Activated CD4-positive, alpha-beta T cell treated with anti-CD3 and anti-CD28 coated beads, Interleukin-2, amount 50 U/mL, for 24 hours (primary cell): ENCODE results near the gene PDE4D.
"Not testable (repeated sequence)": the region's sequence is repeated elsewhere in the genome, so short reads cannot be mapped to it uniquely, and the experiment has no call there.

Experiments
- DNase-seq, 2 donors: peaks; one replicate each; pipeline ENCODE4 v3.0.0-alpha.2; 2020; ENCODE audit warnings: low read depth in 1 of 2, low spot score in 1 of 2

The PDE4D gene

GRCh38 chr5:59618644-59619043, 274.9 kb downstream of the PDE4D start:
- no peak for DNase-seq

GRCh38 chr5:59617186-59617771, 276.2 kb downstream of the PDE4D start:
- no peak for DNase-seq

GRCh38 chr5:59616413-59616812, 277.1 kb downstream of the PDE4D start:
- no peak for DNase-seq

- DNase-seq: no peak
Measured at GRCh38 chr5:59615272-59615671, 278.3 kb downstream of the PDE4D start.

DNA sequence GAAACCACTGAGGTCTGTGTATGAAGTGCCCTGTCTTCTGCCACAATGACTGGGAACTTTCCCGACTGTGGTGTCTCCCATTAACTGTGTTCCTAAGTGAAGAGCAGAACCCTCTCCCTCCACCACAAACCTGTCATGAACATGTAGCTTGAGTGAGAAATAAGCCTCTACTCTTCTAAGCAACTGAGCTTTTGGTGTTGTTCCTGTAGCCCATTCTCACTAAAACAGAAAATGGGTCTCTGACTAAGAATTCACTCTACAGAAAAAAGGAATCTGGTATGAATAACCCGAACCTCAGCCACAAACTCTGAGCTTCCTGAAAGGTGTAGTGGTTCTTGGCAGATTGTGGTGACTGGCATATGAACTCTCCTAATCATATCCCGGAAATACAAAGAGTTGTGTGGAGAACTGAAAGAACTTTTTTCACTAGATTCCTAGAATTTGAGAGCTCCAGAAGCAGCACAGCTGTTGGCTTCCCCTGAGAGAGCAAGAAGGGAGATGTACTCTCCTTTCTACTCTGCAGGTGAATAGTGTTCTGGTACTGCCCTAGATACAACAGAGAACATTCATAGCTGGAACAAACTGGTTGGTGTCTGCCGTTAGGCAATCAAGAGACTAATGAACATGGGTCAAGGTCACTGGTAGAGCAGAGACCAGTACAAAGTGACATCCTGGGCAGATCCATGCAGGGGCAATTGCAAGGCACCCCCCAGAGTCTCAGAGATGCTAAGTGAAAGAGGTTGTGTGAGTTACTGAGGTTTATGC, 283.8 kb downstream of the PDE4D start:
- DNase-seq: no peak

DNA sequence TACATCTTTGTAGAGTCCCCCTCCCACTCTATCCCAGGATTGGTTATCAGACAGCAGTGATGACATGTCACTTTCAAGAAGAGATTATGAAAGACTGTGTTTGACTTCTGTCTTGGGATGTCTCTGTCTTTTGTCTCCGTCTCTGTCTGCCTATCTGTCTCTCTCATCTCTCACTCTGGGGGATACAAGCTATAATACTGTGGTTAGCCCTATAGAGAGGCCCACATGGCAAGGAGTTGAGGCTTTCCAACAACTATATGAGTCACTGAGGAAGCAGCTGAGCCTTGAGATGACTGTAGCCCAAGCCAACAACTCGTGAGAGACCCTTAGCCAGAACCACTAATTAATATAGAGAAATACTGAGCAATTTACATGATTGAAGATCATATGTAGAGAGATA, 284.8 kb downstream of the PDE4D start:
- DNase-seq: no peak

GRCh38 chr5:59607138-59607765, 286.3 kb downstream of the PDE4D start:
- no peak for DNase-seq

DNA sequence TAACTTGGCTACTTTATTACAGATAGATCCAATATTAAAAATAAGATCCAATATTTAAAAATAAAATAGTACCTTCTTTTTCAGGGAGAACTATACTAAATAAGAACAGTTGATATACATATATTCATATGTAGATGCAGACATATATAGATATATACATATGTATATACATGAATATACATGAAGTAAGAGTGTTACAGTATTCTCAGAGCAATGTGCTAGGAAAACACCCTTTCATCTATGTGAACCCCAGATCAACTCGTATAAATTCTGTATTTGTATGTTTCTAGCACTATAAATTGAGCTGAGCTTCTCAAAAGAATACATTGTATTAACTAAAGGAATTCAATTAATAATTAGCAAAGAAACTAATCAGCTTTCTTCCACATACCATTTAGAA, 287.6 kb downstream of the PDE4D start:
- no peak for DNase-seq

DNA sequence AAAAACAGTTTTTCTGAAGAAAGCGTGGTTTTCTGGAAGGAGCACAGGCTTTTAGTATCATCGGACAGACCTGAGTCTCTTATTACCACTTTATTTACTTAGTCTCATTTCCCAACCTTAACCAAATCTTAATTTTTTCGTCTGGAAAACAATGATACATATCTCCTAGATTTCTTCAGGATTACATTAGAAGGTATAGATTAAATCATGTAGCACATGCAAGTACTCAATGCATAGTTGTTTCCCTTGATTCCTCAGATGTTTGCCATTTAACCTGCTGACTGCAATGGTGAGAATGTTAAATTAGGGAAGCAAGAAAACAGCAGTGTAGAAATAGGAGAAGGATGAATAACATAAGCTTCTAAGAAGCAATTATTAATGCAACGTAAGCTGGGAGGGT, 289.4 kb downstream of the PDE4D start:
- DNase-seq: no peak

DNA sequence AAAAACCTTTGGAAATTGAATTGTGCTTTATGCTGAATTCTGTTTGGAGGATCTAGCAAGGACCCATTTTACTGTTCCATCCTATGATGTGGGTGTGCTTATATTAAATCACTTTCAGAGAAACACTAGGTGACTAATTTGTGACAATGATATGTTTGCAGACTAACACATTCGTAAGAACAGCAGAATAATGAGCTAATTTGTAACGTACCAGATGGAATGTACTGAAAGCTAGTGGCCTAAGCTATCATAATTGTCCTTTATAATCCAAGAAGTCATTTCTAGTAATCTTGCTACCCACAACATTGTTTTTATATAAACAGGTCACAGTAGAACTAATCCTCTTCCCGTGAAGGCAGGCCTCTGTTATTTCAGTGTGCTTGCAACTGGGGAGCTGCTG, 292.5 kb downstream of the PDE4D start:
- no peak for DNase-seq

GRCh38 chr5:59600153-59600552, 293.4 kb downstream of the PDE4D start:
- no peak for DNase-seq

DNA sequence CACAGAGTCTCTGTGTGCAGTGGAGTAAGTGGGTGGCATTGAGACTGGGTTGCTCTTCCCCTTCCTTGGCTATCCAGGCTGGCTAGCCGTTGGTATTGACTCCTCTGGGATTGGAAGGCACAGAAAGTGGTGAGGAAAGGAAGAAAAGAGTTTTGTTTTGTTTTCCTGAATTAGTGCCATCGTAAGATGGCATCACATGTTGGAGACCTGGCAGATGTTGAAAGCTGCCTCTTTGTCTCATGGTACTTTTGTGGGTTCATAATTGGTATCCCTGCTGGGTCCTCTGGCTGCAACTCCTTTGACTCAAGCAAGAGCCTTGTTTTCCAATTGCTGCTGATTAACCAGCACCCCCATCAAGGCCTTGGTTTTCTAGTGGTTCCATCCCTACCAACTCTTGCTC, 293.8 kb downstream of the PDE4D start:
- DNase-seq: no peak

GRCh38 chr5:59598547-59598874, 295.0 kb downstream of the PDE4D start:
- no peak for DNase-seq

DNA sequence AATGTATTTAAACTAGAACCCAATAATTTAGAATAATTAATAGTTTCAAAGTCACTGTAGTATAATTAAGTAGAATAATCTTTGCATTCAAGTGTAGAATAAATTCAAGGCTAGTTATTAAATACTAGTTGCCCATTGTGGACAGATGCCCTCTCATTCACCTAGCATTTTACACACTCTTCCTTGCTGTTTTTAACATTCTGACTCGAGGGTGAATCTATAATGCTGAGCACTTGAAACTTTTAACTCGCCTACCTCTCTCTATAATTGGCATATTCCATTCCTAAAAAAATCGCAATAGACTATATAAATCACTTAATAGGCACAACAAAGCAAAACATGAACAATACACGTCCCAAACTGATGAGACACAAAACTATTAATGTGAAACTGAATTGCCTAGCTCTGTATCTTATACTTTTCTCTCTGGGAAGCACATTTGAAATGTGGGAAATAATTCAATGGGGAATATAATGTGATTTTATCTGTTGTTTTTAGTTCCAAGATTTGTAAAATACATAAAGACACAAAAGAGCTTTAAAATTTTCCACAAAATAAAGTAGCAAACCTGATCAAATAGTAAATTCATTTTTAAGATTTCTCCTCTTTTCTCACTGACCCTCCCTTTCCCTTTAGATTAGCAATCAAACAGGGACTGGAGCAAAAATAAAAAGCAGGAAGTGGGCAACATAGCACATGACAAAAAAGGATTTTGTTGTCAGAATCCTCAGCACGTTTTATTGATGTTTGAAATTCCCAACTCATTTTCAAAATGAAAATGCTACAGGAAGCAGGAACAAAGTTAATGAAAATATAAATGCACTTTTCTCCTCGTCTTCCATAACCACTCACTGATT, 295.6 kb downstream of the PDE4D start:
- DNase-seq: no peak

- DNase-seq: no peak
Measured at GRCh38 chr5:59596586-59597350, 296.8 kb downstream of the PDE4D start.

GRCh38 chr5:59594118-59594517, 299.4 kb downstream of the PDE4D start:
- not testable (repeated sequence) for DNase-seq

DNA sequence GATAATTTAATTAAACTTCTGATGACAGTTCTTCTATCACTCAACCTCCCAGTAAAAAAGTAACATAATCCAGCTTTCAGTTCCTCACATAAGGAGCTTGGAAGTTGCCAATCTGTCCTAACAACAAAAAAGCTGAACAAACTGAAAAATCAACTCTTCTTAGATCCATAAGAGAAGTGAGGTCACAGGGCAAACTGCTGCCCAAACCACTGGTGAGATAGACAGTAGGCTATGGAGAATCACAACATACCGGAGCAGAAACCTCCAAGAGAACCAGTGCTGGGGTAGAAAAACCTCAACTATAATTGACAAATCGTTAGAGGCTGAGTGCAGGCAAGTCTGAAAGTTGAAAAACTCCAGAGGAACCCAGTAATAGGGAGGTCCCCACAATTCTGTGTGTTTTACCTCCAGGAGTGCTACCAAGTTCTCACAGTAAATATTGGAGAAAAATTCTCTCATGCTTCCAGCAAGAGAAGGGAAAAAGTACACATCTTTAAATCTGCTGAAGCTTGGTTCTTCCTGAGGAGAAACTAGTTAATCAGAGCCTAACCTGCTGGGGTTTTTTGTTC, 300.0 kb downstream of the PDE4D start:
- DNase-seq: no peak

DNA sequence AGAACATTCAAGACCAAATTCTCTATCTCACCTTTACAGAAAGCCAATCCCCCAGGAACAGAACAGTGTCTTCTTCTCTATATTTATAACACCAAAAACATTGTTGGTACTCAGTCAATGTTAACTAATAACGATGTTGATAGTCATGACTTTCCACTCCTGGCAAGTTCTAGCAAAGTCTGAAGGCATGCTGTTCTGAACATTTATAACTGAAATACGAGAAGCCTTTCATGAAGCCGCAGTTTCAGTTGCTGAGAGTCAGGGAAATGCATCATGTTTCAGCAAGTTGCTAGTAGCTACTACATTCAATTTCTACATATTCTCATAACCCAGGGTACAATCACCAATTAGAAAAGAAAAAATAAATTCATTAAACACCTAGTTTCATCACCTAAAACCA, 301.4 kb downstream of the PDE4D start:
- DNase-seq: no peak

DNA sequence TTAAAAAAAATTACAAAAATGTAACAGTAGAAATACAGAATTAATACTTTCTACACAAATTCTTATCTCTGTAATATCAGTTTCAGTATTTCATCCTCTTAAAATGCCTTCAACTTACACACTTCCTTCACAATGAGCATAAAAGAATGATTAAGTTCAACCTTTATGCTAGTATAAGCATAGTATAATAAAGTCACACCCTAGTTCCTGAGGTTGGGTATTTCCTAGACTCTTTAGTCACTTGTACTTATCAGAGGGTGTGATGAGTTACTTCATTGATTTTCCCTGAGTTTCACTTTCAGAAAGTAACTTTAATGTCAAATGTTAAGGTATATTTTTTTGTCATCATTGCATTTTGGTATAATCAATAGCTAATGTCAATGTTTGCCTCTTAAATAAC, 302.4 kb downstream of the PDE4D start:
- no peak for DNase-seq

DNA sequence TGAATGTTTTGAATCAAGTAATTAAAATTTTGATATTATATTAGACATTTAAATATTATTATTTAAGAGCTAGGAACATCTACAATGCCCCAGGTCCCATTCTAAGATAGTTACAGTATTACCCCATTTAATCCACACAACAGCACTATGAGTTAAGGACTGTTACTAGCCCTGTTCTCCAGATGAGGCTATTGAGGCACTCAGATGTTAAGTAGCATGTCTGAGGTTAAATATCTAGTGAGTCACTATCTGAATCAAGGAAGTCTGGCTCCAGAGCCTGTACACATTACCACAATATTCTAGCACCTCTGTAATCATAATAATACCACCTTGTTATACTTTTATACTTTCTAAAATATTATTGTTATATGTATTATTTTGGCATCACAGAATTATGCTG, 304.6 kb downstream of the PDE4D start:
- DNase-seq: no peak
